ENCODE measurements around the gene NRN1L. TPM values are rescaled to one million over a fixed set of nuclear protein-coding genes. Genes with fewer than 3 reads are reported as not detected.

NRN1L gene
- total RNA-seq, 1 experiment from 2014 or later: 0.58 TPM

DNA sequence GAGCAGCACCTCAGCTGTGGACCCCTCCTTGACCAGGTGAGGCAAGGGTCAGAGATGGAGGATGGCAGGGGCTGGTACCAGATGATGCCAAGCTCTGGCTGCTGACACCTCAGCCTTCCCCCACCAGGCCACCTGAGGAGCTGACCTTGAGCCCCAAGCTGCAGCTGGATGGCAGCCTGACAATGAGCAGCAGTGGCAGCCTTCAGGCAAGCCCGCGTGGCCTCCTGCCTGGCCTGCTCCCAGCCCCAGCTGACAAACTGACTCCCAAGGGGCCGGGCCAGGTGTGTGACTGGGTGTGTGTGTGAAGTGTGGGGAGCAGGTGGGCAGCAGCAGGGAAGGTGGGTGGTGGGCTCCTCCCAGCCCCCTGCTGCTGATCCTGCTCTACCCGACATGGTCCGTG is 4.7 kb upstream of the NRN1L start:
- Histone ChIP-seq H3K9me3 (ENCODE audit: low read depth, low read length, poor library complexity, severe bottlenecking) (no peaks in the 10 kb centered on the region), H3K4me1 (ENCODE audit: insufficient read depth, low read length, poor library complexity, severe bottlenecking) (peaks cover 8% of the 10 kb centered on the region), H3K4me3 (ENCODE audit: low read depth, low read length, poor library complexity, severe bottlenecking) (no peak overlapping the region), H3K27ac (ENCODE audit: low read depth, low read length, poor library complexity, severe bottlenecking) (no peak overlapping the region), H3K27me3 (replicated peaks; ENCODE audit: insufficient read depth, low read depth, low read length, poor library complexity) (no peaks in the 10 kb centered on the region), H3K36me3 (ENCODE audit: insufficient read depth, low read length, poor library complexity, severe bottlenecking) (peaks cover 75% of the 10 kb centered on the region)
- TF ChIP-seq EZH2 (IDR thresholded peaks at IDR 0.05; ENCODE audit: borderline replicate concordance, low read depth, low read length, poor library complexity, severe bottlenecking): no peak
- TF ChIP-seq, protein P1, sequence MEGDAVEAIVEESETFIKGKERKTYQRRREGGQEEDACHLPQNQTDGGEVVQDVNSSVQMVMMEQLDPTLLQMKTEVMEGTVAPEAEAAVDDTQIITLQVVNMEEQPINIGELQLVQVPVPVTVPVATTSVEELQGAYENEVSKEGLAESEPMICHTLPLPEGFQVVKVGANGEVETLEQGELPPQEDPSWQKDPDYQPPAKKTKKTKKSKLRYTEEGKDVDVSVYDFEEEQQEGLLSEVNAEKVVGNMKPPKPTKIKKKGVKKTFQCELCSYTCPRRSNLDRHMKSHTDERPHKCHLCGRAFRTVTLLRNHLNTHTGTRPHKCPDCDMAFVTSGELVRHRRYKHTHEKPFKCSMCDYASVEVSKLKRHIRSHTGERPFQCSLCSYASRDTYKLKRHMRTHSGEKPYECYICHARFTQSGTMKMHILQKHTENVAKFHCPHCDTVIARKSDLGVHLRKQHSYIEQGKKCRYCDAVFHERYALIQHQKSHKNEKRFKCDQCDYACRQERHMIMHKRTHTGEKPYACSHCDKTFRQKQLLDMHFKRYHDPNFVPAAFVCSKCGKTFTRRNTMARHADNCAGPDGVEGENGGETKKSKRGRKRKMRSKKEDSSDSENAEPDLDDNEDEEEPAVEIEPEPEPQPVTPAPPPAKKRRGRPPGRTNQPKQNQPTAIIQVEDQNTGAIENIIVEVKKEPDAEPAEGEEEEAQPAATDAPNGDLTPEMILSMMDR (conservative IDR thresholded peaks at IDR 0.05; ENCODE audit: low read depth, low read length): no peak
- no peak for DNase-seq (ENCODE audit: low spot score)
- ChIA-PET POLR2A (ENCODE audit: low non-redundant PET) (no interaction called here), CTCF (interaction anchor here (0.6 kb wide), 1 partner anchor 25 kb away, joined by 10 read pairs; no protein-coding TSS in a partner anchor)
- no TSS peak for BruUV-seq (replicated peaks)
- intact Hi-C loops (cut with micrococcal nuclease; ENCODE audit: unreplicated experiment): no loop called here

DNA sequence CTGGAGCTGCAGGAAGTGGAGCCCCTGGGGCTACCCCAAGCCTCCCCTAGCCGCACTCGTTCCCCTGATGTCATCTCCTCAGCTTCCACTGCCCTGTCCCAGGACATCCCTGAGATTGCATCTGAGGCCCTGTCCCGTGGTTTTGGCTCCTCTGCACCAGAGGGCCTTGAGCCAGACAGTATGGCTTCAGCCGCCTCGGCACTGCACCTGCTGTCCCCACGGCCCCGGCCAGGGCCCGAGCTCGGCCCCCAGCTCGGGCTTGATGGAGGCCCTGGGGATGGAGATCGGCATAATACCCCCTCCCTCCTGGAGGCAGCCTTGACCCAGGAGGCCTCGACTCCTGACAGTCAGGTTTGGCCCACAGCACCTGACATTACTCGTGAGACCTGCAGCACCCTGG is 4.1 kb upstream of the NRN1L start:
- H3K36me3 ChIP-seq (ENCODE audit: insufficient read depth, low read length, poor library complexity, severe bottlenecking): peaks cover 75% of the 10 kb centered on the region
- ChIA-PET POLR2A (ENCODE audit: low non-redundant PET) (no interaction called here), CTCF (no interaction called here)
- peaks cover 11% of the 10 kb centered on the region for H3K4me1 ChIP-seq (ENCODE audit: insufficient read depth, low read length, poor library complexity, severe bottlenecking)
- no peaks in the 10 kb centered on the region for H3K27me3 ChIP-seq (replicated peaks; ENCODE audit: insufficient read depth, low read depth, low read length, poor library complexity)
- H3K9me3 ChIP-seq (ENCODE audit: low read depth, low read length, poor library complexity, severe bottlenecking): no peaks in the 10 kb centered on the region
- H3K27ac ChIP-seq (ENCODE audit: low read depth, low read length, poor library complexity, severe bottlenecking): no peak overlapping the region
- intact Hi-C loops (cut with micrococcal nuclease; ENCODE audit: unreplicated experiment): no loop called here
- H3K4me3 ChIP-seq (ENCODE audit: low read depth, low read length, poor library complexity, severe bottlenecking): no peak overlapping the region
- TF ChIP-seq, protein P1 (conservative IDR thresholded peaks at IDR 0.05; ENCODE audit: low read depth, low read length): no peak
- TF ChIP-seq EZH2 (IDR thresholded peaks at IDR 0.05; ENCODE audit: borderline replicate concordance, low read depth, low read length, poor library complexity, severe bottlenecking): no peak
- no TSS peak for BruUV-seq (replicated peaks)
- no peak for DNase-seq (ENCODE audit: low spot score)

GRCh38 chr16:67881621-67882161 is 3.0 kb upstream of the NRN1L start:
- peaks cover 11% of the 10 kb centered on the region for H3K4me1 ChIP-seq (ENCODE audit: insufficient read depth, low read length, poor library complexity, severe bottlenecking)
- DNase-seq (ENCODE audit: low spot score): no peak
- TF ChIP-seq, protein P1 (conservative IDR thresholded peaks at IDR 0.05; ENCODE audit: low read depth, low read length): no peak
- no peak for TF ChIP-seq EZH2 (IDR thresholded peaks at IDR 0.05; ENCODE audit: borderline replicate concordance, low read depth, low read length, poor library complexity, severe bottlenecking)
- peaks cover 76% of the 10 kb centered on the region for H3K36me3 ChIP-seq (ENCODE audit: insufficient read depth, low read length, poor library complexity, severe bottlenecking)
- intact Hi-C loops (cut with micrococcal nuclease; ENCODE audit: unreplicated experiment): no loop called here
- CTCF ChIA-PET: no interaction called here
- BruUV-seq (replicated peaks): no TSS peak
- no peaks in the 10 kb centered on the region for H3K27me3 ChIP-seq (replicated peaks; ENCODE audit: insufficient read depth, low read depth, low read length, poor library complexity)
- H3K27ac ChIP-seq (ENCODE audit: low read depth, low read length, poor library complexity, severe bottlenecking): no peak overlapping the region
- no peaks in the 10 kb centered on the region for H3K9me3 ChIP-seq (ENCODE audit: low read depth, low read length, poor library complexity, severe bottlenecking)
- POLR2A ChIA-PET (ENCODE audit: low non-redundant PET): interaction anchor here (0.7 kb wide), 1 partner anchor 10 kb away, joined by 3 read pairs; no protein-coding TSS in a partner anchor
- H3K4me3 ChIP-seq (ENCODE audit: low read depth, low read length, poor library complexity, severe bottlenecking): no peak overlapping the region
